GM12878 (cell line): ENCODE data around the gene SURF6. TPM values are rescaled to one million over a fixed set of nuclear protein-coding genes. Genes with fewer than 3 reads are reported as not detected.

Source experiments
- ATAC-seq: fragments of 200-7000 bp; cut with Tn5 transposase; 3 replicates; pipeline ENCODE4 v1.9.1; 2020; ENCODE audit warnings: mild to moderate bottlenecking, moderate library complexity
- BruUV-seq: library from RNA; stranded (reverse); fragments of 400-500 nt; replicated peaks from 2 replicates; lab custom pipeline; 2021; lab: Mats Ljungman, UMichigan
- CTCF ChIA-PET: fragments of 300-600 bp; sonication (Branson Sonifier 250); formaldehyde crosslinking; extraction: SDS; loops from one replicate; lab custom pipeline; 2021; ENCODE audit warnings: inconsistent platforms; lab: Yijun Ruan, JAX
- POLR2A ChIA-PET: fragments of 350-600 bp; formaldehyde crosslinking; extraction: SDS; loops from one replicate; lab custom pipeline; 2021; ENCODE audit warnings: inconsistent platforms; lab: Charles Lee
- RAD21 ChIA-PET: fragments of 300-600 bp; sonication (Branson Sonifier 250); formaldehyde crosslinking; loops from one replicate; lab custom pipeline; 2023; ENCODE audit warnings: antibody characterized with exemption; ENCODE audit not compliant: unreplicated experiment; lab: Charles Lee
- SMC1A ChIA-PET: fragments of 300-600 bp; sonication (Branson Sonifier 250); formaldehyde crosslinking; loops from one replicate; lab custom pipeline; 2023; ENCODE audit not compliant: unreplicated experiment, uncharacterized antibody; lab: Charles Lee
- DNase-seq: peaks from one replicate; pipeline ENCODE4 v3.0.0-alpha.2; 2011; ENCODE audit warnings: low read depth, low spot score
- FAIRE-seq: peaks from 3 replicates; lab custom pipeline; 2011; peaks lifted over from hg19 to GRCh38; lab: Jason Lieb, UNC
- H2AFZ ChIP-seq: 2 replicates; pipeline ENCODE4 v1.6.0; 2011; ENCODE audit warnings: low read depth, low read length, control low read depth; ENCODE audit not compliant: control insufficient read depth
- H3K27ac ChIP-seq: 2 replicates; pipeline ENCODE4 v1.5.1; 2011; ENCODE audit warnings: control low read depth; ENCODE audit not compliant: control insufficient read depth, insufficient read depth
- H3K27me3 ChIP-seq, 2 experiments: replicated peaks in 1 of 2; 2 replicates each; pipeline versions ENCODE4 v1.6.0 to v1.6.1; 2011; ENCODE audit warnings: low read length in 1 of 2; ENCODE audit not compliant: control insufficient read depth in 2 of 2, insufficient read depth in 2 of 2
- H3K36me3 ChIP-seq, 2 experiments: 2 replicates each; pipeline ENCODE4 v1.5.1; 2011; ENCODE audit warnings: low read length in 1 of 2; ENCODE audit not compliant: control insufficient read depth in 2 of 2, insufficient read depth in 2 of 2
- H3K4me1 ChIP-seq: 2 replicates; pipeline ENCODE4 v1.6.1; 2011; ENCODE audit warnings: mild to moderate bottlenecking, low read length, moderate library complexity, mixed read lengths; ENCODE audit not compliant: control insufficient read depth, insufficient read depth
- H3K4me2 ChIP-seq: 2 replicates; pipeline ENCODE4 v1.6.0; 2011; ENCODE audit warnings: control low read depth; ENCODE audit not compliant: control insufficient read depth, insufficient read depth
- H3K4me3 ChIP-seq: fragments of 200-600 bp; sonication (generic); 2 replicates; pipeline ENCODE4 v1.5.1; 2016
- H3K79me2 ChIP-seq: 2 replicates; pipeline ENCODE4 v1.6.0; 2011; ENCODE audit warnings: low read length; ENCODE audit not compliant: control insufficient read depth, insufficient read depth
- H3K9ac ChIP-seq: 2 replicates; pipeline ENCODE4 v1.8.0; 2011; ENCODE audit warnings: low read length, control low read depth, mixed read lengths; ENCODE audit not compliant: control insufficient read depth, insufficient read depth
- H3K9me3 ChIP-seq: replicated peaks from 3 replicates; pipeline ENCODE4 v1.5.1; 2011; ENCODE audit warnings: mild to moderate bottlenecking, low read length; ENCODE audit not compliant: control insufficient read depth, insufficient read depth
- H4K20me1 ChIP-seq: 2 replicates; pipeline ENCODE4 v1.6.0; 2011; ENCODE audit not compliant: control insufficient read depth, insufficient read depth
- BACH1 ChIP-seq: fragments of 450-650 bp; IDR thresholded peaks from 2 replicates; pipeline ENCODE4 v1.6.1; 2017; ENCODE audit warnings: mild to moderate bottlenecking, borderline replicate concordance
- BRCA1 ChIP-seq: IDR thresholded peaks from 2 replicates; pipeline ENCODE4 v1.6.1; 2011; ENCODE audit warnings: low read depth, low read length, improper control_type of control experiment
- CHD1 ChIP-seq: IDR thresholded peaks from 2 replicates; pipeline ENCODE4 v1.6.1; 2012; ENCODE audit warnings: low read depth, low read length, improper control_type of control experiment
- CREM ChIP-seq: IDR thresholded peaks from 2 replicates; pipeline ENCODE4 v1.6.1; 2014; ENCODE audit warnings: antibody characterized with exemption, low read depth
- GABPA ChIP-seq: IDR thresholded peaks from 2 replicates; pipeline ENCODE4 v1.6.1; 2014; ENCODE audit warnings: antibody characterized with exemption, low read depth, mild to moderate bottlenecking, inconsistent platforms
- JUNB ChIP-seq: IDR thresholded peaks from 2 replicates; pipeline ENCODE4 v1.6.1; 2016; ENCODE audit warnings: antibody characterized with exemption, mild to moderate bottlenecking
- KDM1A ChIP-seq: fragments of 200-600 bp; sonication (generic); IDR thresholded peaks from 2 replicates; pipeline ENCODE4 v1.6.1; 2016; ENCODE audit warnings: borderline replicate concordance
- NBN ChIP-seq: fragments of 450-650 bp; IDR thresholded peaks from 2 replicates; pipeline ENCODE4 v1.6.1; 2016
- NFYB ChIP-seq: IDR thresholded peaks from 2 replicates; pipeline ENCODE4 v1.6.1; 2011; ENCODE audit warnings: low read depth, mild to moderate bottlenecking, low read length, improper control_type of control experiment, moderate library complexity; ENCODE audit not compliant: insufficient read depth
- POLR2A ChIP-seq: IDR thresholded peaks from 2 replicates; pipeline ENCODE4 v1.6.1; 2011; ENCODE audit warnings: low read depth, mild to moderate bottlenecking, low read length
- POU2F2 ChIP-seq: IDR thresholded peaks from 3 replicates; pipeline ENCODE4 v1.6.1; 2011; ENCODE audit warnings: low read depth, mild to moderate bottlenecking, low read length, borderline replicate concordance
- SRF ChIP-seq, 2 experiments: IDR thresholded peaks; 2 replicates each; pipeline ENCODE4 v1.6.1; 2011; ENCODE audit warnings: low read depth in 2 of 2, low read length in 2 of 2, mild to moderate bottlenecking in 1 of 2, moderate library complexity in 1 of 2
- YBX1 ChIP-seq: fragments of 450-650 bp; IDR thresholded peaks from 2 replicates; pipeline ENCODE4 v1.6.1; 2016; ENCODE audit warnings: antibody characterized with exemption
- WGBS: methylation state at CpG from one replicate; pipeline ENCODE4 v1.1.6; 2016; ENCODE audit warnings: low lambda C conversion rate; ENCODE audit not compliant: insufficient replicate concordance, insufficient coverage; ENCODE audit errors: missing lambda C conversion rate; 5-methylcytosine and 5-hydroxymethylcytosine counted together
- in situ Hi-C: fragments of 300-500 bp; cut with MboI; formaldehyde crosslinking; loops from 9 replicates; pipeline ENCODE4 v1.14.3; 2018; ENCODE audit warnings: mixed read lengths
- intact Hi-C: fragments of 100-400 bp; cut with micrococcal nuclease; formaldehyde crosslinking; loops from one replicate; pipeline ENCODE4 v1.14.2; 2022; ENCODE audit not compliant: unreplicated experiment
- polyA plus RNA-seq, 11 experiments: library from polyadenylated mRNA; depleted of rRNA in 4 of 11; unstranded in 6 of 11; stranded (reverse) in 5 of 11; fragments of >200 nt; fragmentation: Nextera tagmentation in 4 of 11; fragmentation: Illumina TruSeq in 1 of 11; extraction: Ambion mirVana in 4 of 11; extraction: Trizol in 1 of 11; gene quantifications; 1 replicate in 1 of 11; 2 replicates in 10 of 11; pipeline versions ENCODE4 v1.2.1 to v1.2.3, GENCODE V29; 2011 to 2016; ENCODE audit warnings: inconsistent platforms in 2 of 11, missing spikeins in 2 of 11, low read depth in 1 of 11
- total RNA-seq, 4 experiments: library from RNA; depleted of rRNA in 3 of 4; stranded (reverse); fragments of >200 nt in 3 of 4; fragmentation: Illumina TruSeq in 1 of 4; extraction: Trizol in 1 of 4; gene quantifications; 2 replicates each; pipeline versions ENCODE4 v1.2.1 to v1.2.3, GENCODE V29; 2013 to 2021
- TF ChIP-seq, protein P1 (sequence below): fragments of 450-650 bp; IDR thresholded peaks from 2 replicates; pipeline ENCODE4 v1.6.1; 2017; ENCODE audit warnings: low read depth, mild to moderate bottlenecking, moderate library complexity
- TF ChIP-seq, protein P2 (sequence below): fragments of 450-650 bp; IDR thresholded peaks from 2 replicates; pipeline ENCODE4 v1.6.1; 2016; ENCODE audit warnings: mild to moderate bottlenecking
- TF ChIP-seq, protein P3 (sequence below): fragments of 450-650 bp; IDR thresholded peaks from 2 replicates; pipeline ENCODE4 v1.6.1; 2016; ENCODE audit warnings: mild to moderate bottlenecking, moderate library complexity, borderline replicate concordance
- TF ChIP-seq, protein P4 (sequence below): fragments of 450-650 bp; IDR thresholded peaks from 2 replicates; pipeline ENCODE4 v1.6.1; 2018; ENCODE audit warnings: borderline replicate concordance, mild to moderate bottlenecking; ENCODE audit not compliant: partially characterized antibody

The SURF6 gene
- total and polyA plus RNA-seq, 10 of the 15 experiments (the other 5 are each of a cell fraction or from before 2014, with no cell fraction given) = 2.2 to 27.2 (median 15.1) TPM

DNA sequence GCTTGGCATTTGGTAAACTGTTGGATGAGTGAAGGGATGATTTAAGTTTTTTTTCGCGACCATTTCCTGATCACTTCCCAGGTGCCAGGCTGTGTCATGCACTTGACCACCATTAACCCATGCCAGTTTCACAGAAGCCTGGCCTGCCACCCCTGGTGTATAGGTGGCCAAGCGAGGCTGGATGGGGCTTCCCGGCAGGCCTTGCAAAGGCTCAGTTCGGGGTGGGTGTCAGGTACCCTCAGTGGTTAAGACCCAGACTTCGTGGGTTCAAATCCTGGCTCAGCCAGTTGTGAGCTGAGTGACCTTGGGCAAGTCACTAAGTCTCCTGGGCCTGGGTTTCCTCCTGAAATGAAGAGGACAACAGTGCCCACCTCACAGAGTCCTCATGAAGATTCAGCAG lies 9.6 kb upstream of the SURF6 start:
- DNase-seq = no peak
- ChIA-PET SMC1A (no interaction called here), POLR2A (no interaction called here), CTCF (interaction anchor here (0.9 kb wide), 1 partner anchor 12 kb away, joined by 3 read pairs; no protein-coding TSS in a partner anchor), RAD21 (no interaction called here)
- no peak overlapping the region for H3K4me3 ChIP-seq
- no TSS peak for BruUV-seq
- in situ Hi-C loops (no loop called here), intact Hi-C loops (loop anchor here (5.0 kb wide), 1 partner anchor 132 kb away; the partner anchor contains the start of gene SLC2A6)
- H3K36me3 ChIP-seq = peaks cover 23 to 29% of the 10 kb centered on the region in 2 experiments
- peaks cover 21% of the 10 kb centered on the region for H3K4me1 ChIP-seq
- H2AFZ ChIP-seq = no peak overlapping the region
- H3K79me2 ChIP-seq = peaks cover 45% of the 10 kb centered on the region
- 0 out of 2 replicates have a peak overlapping the region, but pooled peaks have one; percentile 82 for H3K4me2 ChIP-seq
- TF ChIP-seq BRCA1 (no peak), JUNB (no peak), NFYB (no peak), KDM1A (no peak), SRF (IDR thresholded peaks at IDR 0.05; ENCODE audit: low read depth in 2 of 2, low read length in 2 of 2) (no peak), YBX1 (no peak), CHD1 (no peak), POU2F2 (no peak), NBN (no peak), BACH1 (no peak), POLR2A (no peak), CREM (no peak), GABPA (no peak)
- TF ChIP-seq, protein P1, sequence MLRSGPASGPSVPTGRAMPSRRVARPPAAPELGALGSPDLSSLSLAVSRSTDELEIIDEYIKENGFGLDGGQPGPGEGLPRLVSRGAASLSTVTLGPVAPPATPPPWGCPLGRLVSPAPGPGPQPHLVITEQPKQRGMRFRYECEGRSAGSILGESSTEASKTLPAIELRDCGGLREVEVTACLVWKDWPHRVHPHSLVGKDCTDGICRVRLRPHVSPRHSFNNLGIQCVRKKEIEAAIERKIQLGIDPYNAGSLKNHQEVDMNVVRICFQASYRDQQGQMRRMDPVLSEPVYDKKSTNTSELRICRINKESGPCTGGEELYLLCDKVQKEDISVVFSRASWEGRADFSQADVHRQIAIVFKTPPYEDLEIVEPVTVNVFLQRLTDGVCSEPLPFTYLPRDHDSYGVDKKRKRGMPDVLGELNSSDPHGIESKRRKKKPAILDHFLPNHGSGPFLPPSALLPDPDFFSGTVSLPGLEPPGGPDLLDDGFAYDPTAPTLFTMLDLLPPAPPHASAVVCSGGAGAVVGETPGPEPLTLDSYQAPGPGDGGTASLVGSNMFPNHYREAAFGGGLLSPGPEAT = no peak
- TF ChIP-seq, protein P2, sequence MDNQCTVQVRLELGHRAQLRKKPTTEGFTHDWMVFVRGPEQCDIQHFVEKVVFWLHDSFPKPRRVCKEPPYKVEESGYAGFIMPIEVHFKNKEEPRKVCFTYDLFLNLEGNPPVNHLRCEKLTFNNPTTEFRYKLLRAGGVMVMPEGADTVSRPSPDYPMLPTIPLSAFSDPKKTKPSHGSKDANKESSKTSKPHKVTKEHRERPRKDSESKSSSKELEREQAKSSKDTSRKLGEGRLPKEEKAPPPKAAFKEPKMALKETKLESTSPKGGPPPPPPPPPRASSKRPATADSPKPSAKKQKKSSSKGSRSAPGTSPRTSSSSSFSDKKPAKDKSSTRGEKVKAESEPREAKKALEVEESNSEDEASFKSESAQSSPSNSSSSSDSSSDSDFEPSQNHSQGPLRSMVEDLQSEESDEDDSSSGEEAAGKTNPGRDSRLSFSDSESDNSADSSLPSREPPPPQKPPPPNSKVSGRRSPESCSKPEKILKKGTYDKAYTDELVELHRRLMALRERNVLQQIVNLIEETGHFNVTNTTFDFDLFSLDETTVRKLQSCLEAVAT = no peak
- TF ChIP-seq, protein P3, sequence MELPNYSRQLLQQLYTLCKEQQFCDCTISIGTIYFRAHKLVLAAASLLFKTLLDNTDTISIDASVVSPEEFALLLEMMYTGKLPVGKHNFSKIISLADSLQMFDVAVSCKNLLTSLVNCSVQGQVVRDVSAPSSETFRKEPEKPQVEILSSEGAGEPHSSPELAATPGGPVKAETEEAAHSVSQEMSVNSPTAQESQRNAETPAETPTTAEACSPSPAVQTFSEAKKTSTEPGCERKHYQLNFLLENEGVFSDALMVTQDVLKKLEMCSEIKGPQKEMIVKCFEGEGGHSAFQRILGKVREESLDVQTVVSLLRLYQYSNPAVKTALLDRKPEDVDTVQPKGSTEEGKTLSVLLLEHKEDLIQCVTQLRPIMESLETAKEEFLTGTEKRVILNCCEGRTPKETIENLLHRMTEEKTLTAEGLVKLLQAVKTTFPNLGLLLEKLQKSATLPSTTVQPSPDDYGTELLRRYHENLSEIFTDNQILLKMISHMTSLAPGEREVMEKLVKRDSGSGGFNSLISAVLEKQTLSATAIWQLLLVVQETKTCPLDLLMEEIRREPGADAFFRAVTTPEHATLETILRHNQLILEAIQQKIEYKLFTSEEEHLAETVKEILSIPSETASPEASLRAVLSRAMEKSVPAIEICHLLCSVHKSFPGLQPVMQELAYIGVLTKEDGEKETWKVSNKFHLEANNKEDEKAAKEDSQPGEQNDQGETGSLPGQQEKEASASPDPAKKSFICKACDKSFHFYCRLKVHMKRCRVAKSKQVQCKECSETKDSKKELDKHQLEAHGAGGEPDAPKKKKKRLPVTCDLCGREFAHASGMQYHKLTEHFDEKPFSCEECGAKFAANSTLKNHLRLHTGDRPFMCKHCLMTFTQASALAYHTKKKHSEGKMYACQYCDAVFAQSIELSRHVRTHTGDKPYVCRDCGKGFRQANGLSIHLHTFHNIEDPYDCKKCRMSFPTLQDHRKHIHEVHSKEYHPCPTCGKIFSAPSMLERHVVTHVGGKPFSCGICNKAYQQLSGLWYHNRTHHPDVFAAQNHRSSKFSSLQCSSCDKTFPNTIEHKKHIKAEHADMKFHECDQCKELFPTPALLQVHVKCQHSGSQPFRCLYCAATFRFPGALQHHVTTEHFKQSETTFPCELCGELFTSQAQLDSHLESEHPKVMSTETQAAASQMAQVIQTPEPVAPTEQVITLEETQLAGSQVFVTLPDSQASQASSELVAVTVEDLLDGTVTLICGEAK = no peak
- TF ChIP-seq, protein P4, sequence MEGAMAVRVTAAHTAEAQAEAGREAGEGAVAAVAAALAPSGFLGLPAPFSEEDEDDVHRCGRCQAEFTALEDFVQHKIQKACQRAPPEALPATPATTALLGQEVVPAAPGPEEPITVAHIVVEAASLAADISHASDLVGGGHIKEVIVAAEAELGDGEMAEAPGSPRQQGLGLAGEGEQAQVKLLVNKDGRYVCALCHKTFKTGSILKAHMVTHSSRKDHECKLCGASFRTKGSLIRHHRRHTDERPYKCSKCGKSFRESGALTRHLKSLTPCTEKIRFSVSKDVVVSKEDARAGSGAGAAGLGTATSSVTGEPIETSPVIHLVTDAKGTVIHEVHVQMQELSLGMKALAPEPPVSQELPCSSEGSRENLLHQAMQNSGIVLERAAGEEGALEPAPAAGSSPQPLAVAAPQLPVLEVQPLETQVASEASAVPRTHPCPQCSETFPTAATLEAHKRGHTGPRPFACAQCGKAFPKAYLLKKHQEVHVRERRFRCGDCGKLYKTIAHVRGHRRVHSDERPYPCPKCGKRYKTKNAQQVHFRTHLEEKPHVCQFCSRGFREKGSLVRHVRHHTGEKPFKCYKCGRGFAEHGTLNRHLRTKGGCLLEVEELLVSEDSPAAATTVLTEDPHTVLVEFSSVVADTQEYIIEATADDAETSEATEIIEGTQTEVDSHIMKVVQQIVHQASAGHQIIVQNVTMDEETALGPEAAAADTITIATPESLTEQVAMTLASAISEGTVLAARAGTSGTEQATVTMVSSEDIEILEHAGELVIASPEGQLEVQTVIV = no peak
- no peaks in the 10 kb centered on the region for H3K9me3 ChIP-seq
- no peak overlapping the region for H3K9ac ChIP-seq
- no peak for ATAC-seq
- FAIRE-seq = no peak
- H4K20me1 ChIP-seq = no peaks in the 10 kb centered on the region
- H3K27me3 ChIP-seq = no peaks in the 10 kb centered on the region
- no peak overlapping the region for H3K27ac ChIP-seq
- WGBS = 97% methylated on average over 6 of the region's 6 CpGs
